ENCODE data around the gene ZNF770.

DNA sequence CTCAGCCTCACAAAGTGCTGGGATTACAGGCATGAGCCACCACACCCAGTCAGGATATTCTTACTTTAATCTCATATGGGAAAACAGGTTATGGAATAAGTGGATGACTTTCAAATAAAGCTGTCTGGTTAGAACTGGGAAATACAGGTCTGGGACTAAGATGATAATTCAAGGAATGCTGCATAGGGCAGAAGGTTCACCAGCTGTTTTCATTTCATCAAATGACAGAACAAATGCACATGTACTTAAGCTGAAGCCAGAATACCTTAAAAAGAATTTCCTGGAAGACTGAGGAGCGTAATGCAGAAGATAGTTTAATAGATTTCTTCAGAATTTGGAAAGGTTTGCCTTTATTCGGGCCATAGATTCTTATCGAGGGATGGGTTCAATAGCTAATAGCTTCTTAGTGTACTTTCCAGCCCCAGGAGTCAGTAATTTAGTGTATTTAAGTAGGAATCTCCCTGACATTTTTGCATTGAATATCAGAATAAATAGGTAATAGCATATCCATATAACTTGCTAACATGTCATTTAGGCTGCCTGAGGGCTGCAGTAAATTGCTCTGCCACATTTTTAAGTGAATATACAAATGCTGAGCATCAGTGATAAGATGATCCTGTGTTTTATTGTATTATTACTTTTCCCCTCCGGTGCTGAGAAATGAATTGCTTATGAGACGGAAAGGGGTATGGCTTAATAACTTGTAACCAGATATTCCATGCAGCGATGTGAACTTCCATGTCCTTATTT lies 40.3 kb upstream of the ZNF770 start:
- TF ChIP-seq, protein P1, sequence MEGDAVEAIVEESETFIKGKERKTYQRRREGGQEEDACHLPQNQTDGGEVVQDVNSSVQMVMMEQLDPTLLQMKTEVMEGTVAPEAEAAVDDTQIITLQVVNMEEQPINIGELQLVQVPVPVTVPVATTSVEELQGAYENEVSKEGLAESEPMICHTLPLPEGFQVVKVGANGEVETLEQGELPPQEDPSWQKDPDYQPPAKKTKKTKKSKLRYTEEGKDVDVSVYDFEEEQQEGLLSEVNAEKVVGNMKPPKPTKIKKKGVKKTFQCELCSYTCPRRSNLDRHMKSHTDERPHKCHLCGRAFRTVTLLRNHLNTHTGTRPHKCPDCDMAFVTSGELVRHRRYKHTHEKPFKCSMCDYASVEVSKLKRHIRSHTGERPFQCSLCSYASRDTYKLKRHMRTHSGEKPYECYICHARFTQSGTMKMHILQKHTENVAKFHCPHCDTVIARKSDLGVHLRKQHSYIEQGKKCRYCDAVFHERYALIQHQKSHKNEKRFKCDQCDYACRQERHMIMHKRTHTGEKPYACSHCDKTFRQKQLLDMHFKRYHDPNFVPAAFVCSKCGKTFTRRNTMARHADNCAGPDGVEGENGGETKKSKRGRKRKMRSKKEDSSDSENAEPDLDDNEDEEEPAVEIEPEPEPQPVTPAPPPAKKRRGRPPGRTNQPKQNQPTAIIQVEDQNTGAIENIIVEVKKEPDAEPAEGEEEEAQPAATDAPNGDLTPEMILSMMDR (IDR thresholded peaks at IDR 0.05), result no peak
- TF ChIP-seq EZH2 (IDR thresholded peaks at IDR 0.05) (no peak), EZH2phosphoT487 (IDR thresholded peaks at IDR 0.05) (no peak)
